GM18858 (cell line): ENCODE results near the gene PLAU.
"Not testable (repeated sequence)": the region's sequence is repeated elsewhere in the genome, so short reads cannot be mapped to it uniquely, and the experiment has no call there.

Source experiments
- ATAC-seq: cut with Tn5 transposase; IDR thresholded peaks from one replicate; pipeline ENCODE4 v1.9.1; 2021; ENCODE audit not compliant: unreplicated experiment

The PLAU gene

DNA sequence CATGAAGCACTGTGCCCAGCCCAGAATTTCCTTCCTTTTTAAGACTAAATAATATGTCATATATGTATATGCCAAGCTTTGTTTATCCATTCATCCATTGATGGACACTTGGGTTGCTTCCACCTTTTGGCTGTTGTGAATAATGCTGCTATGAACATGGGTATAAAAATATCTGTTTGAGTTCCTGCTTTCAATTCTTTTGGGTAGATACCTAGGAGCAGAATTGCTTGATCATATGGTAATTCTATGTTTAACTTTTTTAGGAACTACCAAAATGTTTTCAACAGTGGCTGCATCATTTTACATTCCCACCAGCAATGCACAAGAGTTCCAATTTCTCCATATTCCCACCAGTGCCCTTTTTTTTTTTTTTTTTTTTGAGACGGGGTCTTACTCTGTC is 13.2 kb upstream of the PLAU start:
- no peak for ATAC-seq

DNA sequence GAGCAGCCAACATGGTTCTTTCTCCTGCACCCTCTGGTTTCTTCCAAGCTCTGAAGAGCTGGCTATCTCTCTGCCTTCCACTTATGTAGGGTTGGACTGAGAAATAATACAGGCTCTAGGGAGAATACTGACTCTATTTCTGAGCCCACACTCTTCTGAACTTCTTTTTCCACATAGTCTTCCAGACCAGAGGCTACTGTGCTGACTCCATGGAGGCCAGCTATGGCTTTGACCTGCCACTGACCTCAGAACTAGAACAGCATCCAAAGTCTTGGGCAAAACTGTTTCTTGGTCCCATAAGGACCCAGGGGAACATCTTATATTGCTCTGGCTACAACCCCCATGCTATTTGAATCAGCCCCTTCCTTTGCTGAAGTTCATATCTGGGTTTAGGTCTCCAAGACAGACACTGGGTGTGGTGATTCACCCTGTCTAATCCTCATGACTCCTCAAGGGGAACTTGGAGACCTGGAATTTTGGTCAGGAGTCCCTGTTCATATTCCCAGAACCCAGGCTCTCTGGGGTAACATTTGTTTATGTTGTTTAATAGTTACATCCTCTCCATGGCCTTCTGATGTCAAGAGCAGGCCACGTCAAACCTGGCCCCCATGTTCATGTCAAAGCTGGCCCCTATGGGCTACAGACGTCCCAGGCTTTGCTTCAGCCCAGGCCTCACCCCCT is 12.1 kb upstream of the PLAU start:
- ATAC-seq: no peak

DNA sequence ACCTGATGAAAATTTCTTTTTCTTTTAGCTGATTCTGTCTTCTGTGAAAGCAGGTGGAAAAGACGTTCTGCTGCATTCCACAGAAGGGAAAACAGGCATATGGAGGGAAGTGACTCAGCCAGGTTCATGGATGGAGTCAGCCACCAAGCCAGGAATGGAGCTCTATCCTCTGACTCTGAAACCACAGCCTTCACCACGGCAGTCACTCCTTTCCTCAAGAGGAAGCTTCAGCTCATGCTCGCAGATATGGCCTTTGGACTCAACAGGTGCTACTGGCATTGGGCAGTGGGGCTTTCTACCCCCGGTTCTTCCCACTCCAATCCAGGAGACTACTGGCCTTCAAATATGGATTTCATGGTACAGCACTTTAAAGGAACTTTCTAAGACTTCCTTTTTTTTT is 11.5 kb upstream of the PLAU start:
- ATAC-seq: no peak

DNA sequence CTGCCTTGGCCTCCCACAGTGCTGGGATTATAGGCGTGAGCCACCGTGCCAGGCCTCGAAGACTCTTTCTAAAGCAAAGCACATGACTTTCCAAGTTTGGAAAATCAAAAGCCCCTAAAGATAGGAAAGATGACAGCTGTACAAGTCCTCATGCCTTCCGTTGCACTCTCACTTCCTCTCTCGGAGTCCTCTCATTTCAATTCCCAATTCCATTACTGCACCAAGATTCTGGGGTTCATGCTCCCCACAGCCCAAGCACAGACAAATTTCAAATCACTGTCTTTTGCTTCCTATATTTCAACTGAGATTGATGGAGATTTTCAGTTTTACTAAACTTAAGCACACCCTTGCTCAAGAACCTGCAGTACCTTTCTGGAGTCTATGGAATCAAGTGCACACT is 10.9 kb upstream of the PLAU start:
- ATAC-seq: no peak

DNA sequence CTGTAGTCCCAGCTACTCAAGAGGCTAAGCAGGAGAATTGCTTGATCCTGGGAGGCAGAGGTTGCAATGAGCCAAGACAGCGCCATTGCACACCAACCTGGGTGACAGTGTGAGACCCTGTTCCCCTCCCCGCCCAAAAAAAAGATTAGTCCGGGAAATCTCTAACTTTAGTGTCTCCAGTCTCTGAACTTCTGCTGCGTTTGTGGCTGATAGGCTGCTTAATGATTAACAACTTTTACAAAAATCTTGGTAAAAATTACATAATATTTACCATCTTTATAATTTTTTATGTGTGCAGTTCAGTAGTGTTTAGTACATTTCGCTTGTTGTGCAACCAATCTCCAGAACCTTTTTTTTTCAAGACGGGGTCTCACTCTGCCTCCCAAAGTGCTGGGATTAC is 9.7 kb upstream of the PLAU start:
- ATAC-seq: no peak

DNA sequence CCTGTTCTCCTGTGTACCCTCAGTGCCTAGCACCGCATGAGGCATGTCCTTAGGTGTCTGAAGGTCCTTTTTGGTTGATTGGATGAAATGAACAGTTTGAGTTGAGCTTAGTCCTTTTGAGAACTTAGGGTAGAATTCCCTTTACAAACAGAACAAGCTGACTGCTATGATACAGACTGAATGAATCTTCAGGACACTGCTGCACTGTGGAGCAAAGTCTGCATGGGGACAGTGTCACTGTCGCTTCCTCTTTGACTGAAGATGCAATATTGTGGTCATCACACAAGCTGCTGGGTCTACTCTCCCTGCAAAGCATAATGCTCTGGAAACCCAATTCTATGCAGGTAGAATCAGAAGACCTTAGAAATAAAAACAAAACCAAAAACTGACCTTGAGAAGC is 8.6 kb upstream of the PLAU start:
- ATAC-seq: no peak

DNA sequence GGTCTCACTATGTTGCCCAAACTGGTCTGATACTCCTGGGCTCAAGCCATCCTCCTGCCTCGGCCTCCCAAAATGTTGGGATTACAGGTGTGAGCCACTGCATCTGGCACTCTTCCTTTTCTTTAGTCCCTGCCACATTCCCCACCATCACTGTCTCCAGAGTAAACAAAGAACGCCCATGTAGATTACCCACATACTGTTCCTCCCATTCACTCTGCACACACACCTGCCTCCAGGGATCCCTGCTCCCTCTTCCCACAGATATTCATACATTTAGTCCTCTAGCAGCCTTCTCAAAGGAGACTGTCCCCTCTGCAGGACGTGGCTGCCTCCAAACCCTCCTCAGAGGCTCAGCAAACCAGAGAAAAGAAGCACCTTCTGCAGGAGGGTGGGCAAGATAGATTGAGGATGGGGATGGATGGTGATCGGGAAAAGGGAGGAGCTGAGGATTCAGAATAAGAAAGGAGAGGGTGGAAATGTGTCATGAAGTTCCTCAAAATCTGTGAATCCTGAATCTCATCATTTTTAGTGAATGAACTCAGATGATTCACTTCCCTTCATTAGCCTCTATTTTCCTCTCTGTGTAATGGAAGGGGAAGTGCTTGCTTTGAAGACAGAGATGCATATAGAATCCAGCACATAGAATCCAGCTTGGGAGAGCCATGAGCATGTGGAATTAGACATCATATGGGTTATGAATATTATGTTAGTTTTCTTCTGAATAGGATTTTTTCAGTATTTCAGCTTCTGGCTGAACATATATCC is 5.5 kb upstream of the PLAU start:
- no peak for ATAC-seq

DNA sequence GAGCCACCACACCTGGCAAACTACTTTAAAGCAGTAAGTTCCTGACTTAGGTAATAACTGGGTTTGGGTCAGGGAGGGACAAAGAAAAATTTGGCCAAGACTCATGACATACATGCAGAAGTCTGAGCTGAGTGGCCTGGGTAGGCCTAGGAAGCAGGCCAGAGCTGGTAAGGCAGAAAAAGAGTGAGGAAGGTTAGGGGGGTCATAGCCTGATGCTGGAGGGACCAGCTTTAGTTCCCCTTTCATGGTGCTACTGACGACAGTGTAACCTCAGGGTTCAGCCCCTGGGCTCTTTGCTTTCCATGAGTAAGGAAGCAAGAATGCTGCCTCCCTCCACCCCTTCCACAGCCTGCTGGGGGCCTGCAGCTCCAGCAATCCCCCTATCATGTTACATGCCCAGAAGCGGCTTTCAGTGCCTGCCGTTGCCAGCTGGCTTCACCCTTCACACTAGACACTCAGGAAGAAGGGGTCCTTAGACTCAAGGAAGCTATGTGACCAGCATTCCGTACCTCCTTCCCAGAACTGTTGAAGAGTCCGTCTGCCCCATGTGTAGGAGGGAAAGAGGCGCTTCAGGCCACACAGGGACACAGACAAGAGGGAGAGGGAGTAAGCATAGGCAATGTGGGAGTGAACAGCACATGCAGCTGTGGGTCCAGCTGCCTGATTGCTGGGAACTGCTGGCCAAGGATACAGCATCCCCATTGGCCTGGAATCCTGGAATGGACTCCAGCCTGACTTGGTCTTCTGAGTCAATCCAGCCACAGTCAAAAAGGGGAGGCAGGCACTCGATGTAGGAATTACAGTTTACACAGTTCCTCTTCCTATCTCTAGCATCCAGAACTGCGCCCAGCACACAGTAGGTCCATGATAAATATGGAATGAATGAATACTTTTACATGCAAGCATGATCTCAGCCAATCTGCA is 4.1 kb upstream of the PLAU start:
- no peak for ATAC-seq

DNA sequence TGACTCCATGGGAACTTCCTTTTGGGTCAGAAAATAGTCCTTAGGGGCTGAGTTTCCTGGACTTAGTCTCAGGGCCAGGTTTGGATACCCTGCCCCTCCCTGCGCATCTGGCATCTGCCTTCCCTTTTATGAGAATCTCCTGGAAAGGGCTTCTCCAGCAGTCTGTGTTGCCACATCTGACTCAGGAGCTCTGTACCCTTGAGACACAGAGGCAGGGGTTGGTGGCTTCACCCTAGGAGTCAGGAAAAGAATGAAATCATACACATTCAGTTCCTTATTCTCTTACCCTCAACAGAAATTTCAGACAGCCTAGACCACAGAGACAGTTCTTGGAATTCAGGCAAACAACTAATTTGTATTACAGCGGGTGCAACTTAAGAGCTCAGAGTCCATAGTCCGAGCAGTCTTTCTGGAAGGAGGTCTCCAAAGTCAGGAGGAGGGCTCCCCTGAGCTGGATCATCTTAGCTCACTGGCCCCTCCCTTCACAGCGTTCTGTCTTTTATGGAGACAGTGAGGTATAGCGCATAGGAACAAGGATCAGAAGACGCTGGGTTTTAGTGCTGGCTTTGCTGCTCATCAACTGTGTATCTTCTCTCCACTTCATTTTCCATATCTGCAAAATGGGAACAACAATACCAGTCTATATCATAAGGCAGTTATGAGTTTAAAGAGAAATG is 3.0 kb upstream of the PLAU start:
- ATAC-seq: no peak

DNA sequence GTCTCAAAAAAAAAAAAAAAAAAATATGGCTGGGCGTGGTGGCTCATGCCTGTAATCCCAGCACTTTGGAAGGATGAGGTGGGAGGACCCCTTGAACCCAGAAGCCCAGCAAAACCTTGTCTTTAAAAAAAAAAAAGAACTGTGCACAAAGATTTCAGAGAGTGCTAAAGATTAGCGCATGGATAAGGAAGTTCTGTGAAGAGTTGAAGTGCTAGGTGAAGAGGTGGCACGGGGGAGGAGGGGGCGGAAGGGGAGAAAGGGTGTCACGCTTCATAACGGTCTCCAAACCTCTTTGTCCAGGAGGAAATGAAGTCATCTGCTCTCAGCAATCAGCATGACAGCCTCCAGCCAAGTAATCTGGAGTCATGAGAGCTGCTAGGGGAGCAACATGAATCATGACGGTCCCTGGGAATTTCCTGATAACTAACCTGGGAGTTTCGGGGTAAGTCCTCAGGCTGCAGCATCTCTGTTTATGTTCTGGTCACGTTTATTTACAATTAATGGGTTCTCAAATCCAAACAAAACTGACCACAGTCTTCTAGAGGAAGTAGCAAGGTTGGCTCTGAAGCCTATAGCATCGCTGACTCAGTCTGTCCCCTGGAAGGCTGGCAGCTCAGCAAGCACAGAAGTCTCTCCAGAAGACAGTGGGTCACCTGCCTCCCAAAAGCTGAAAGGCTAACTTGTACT is 1.9 kb upstream of the PLAU start:
- ATAC-seq: no peak

DNA sequence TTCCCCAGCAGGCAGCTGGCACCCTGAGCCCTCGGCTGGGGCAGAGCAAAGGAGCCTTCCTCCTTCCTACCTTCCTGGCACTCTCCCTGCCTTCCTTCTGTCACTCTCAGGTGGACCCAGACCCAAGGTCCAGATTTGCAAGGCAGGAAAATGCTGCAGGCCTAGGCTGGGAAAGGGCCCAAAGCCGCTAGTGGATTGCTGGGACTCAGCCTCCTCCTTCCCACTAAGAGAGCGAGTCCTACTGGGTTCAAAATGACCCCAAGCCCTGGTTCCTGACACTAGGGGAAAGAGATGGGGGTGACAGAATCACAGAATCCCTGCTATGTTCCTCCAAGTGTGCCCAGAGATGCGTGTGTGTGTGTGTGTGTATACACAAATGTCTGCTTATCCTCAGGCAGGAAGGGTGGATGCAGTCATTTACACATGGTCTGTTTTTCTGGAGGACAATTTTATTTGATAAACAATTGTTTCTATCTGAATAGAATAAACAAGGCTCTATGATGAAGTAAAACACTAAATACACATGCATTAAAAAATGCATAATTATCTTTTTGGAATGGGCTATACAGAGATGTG is 1.3 kb upstream of the PLAU start:
- ATAC-seq: no peak

DNA sequence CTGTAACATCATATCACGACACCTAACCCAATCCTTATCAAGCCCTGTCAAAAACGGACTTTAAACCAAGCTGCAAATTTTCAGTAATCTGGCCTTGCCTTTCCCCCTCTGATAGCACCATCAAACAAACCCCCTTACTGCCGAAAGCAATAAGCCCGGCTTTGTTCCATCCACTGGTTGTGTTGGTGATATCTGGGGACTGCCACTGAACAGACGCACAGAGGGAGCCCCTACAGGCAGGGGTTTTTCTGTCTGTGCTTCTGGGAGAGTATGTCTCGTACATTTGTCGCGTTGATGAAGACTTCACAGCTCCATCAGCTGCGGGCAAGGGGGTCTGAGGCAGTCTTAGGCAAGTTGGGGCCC is 550 bp upstream of the PLAU start:
- no peak for ATAC-seq

DNA sequence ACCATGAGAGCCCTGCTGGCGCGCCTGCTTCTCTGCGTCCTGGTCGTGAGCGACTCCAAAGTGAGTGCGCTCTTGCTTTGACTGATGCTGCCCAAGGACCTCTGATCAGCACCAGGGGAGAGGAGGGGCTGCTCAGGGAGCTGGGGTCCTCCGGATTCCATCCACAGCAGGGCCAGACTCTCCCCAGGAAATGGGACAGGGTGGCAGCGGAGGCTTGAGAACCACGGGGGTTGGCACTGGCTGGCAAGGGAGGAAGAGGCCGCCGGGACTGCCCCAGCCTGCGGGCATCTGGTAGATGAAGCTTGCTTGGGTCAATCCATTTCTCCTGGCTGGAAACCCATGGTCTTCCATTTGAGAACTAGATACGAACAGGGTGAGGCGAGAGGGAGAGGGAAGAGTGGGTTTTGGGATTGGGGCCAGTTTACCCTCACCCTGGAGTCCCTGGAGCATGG is 647 bp downstream of the PLAU start:
- no peak for ATAC-seq

DNA sequence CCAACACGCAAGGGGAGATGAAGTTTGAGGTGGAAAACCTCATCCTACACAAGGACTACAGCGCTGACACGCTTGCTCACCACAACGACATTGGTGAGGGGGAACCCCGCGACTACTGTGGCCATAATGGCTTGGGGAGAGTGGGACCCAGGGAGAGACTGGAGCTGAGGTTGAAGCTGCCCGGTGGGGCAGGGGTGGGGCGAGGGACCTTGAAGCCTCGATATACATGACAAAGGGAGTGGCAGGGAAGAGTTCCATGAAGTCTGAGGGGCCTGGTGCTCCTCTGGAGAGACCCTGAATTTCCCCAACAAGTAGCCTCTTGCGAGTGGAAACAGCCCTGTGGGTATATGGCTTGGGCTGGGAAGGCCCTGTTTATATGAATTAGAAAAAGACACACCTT is 3.1 kb downstream of the PLAU start:
- no peak for ATAC-seq

DNA sequence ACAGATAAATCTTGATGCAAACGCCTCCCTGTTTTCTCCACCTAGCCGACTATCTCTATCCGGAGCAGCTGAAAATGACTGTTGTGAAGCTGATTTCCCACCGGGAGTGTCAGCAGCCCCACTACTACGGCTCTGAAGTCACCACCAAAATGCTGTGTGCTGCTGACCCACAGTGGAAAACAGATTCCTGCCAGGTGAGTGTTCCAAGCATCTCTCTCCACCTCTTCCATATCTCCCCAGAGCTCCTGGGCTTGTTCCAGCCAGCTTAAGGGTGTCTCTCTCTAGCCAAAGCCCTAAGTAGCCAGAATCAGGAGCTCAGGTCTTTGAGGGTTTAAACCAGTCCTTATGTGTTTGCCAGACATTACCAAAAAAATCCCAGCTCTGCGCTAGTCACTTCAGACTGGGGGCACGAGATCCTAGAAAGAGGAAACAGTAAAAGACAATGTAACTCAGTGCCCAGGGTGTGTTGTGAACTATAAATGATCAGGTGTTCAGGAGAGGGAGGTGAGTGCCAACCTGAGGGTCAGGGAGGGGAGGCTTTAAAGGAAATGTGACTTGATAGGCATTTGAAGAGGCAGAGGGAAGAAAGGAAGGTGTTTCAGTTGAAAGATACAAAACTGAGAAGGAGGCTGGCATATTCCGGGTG is 4.4 kb downstream of the PLAU start:
- no peak for ATAC-seq

DNA sequence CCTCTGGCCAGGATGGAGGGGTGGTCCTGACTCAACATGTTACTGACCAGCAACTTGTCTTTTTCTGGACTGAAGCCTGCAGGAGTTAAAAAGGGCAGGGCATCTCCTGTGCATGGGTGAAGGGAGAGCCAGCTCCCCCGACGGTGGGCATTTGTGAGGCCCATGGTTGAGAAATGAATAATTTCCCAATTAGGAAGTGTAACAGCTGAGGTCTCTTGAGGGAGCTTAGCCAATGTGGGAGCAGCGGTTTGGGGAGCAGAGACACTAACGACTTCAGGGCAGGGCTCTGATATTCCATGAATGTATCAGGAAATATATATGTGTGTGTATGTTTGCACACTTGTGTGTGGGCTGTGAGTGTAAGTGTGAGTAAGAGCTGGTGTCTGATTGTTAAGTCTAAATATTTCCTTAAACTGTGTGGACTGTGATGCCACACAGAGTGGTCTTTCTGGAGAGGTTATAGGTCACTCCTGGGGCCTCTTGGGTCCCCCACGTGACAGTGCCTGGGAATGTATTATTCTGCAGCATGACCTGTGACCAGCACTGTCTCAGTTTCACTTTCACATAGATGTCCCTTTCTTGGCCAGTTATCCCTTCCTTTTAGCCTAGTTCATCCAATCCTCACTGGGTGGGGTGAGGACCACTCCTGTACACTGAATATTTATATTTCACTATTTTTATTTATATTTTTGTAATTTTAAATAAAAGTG is 6.0 kb downstream of the PLAU start:
- no peak for ATAC-seq

DNA sequence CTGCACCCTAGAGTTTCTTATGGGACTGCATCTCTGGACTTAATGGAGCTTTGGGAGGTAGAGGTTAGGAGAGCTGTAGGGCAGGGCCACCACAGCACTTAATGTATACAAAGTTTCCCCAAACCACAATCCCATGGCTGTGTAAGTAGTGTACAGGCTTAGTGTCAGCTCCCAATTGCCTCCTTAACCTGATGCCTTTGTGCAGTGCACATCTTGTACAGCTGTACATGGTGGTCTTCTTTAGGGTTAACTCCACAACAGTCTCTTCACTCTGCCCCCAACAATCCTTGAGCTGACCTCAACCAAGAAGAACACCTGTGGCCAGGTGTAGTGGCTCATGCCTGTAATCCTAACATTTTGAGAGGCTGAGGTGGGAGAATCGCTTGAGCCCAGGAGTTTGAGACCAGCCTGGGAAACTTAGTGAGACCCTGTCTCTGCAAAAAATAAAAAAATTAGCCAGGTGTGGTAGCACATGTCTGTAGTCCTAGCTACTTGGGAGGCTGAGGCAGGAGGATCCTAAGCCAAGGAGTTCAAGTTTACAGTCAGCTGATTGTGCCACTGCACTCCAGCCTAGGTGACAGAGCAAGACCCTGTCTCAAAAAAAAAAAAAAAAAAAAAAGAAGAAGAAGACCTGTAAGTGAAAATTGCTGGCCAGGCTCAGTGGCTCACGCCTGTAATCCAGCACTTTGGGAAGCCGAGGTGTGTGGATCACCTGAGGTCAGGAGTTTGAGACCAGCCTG is 6.8 kb downstream of the PLAU start:
- no peak for ATAC-seq

DNA sequence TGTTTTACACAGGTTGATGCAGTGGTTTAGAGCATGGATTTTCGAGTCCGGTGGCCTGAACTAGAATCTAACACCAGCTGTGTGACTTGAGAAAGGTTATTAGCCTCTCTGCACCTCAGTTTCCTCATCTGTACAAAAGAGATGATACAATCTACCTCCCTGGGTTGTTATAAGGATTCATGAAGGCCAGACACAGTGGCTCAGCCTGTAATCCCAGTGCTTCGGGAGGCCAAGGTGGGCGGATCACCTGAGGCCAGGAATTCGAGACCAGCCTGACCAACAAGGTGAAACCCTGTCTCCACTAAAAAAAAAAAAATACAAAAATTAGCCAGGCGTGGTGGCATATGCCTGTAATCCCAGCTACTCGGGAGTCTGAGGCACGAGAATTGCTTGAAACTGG is 8.5 kb downstream of the PLAU start:
- ATAC-seq: not testable (repeated sequence)
